Panc1 (cell line): ENCODE data around the gene KLF2.

Experiments used
- CTCF ChIP-seq: fragments of 450-650 bp; IDR thresholded peaks from 2 replicates; pipeline ENCODE4 v1.5.1; 2017; ENCODE audit warnings: mild to moderate bottlenecking
- REST ChIP-seq, 2 experiments: IDR thresholded peaks; 2 replicates each; pipeline ENCODE4 v1.6.1; 2011 to 2012; ENCODE audit warnings: low read depth in 2 of 2, control low read depth in 1 of 2, low read length in 1 of 2, mild to moderate bottlenecking in 1 of 2, moderate library complexity in 1 of 2; ENCODE audit not compliant: insufficient read depth in 1 of 2

GRCh38 chr19:16280306-16280705 lies 44.3 kb upstream of the KLF2 start:
- TF ChIP-seq CTCF (no peak), REST (IDR thresholded peaks at IDR 0.05; ENCODE audit: insufficient read depth in 1 of 2, low read depth in 2 of 2, low read length in 1 of 2) (no peak)
